H1 (cell line): Measurements from ENCODE around the gene CRNKL1. TPM values are rescaled to one million over a fixed set of nuclear protein-coding genes. Genes with fewer than 3 reads are reported as not detected.

Experiments
- PHF8 ChIP-seq: fragments of 200-600 bp; sonication (generic); conservative IDR thresholded peaks from 2 replicates; pipeline ENCODE4 v1.7.1; 2012; ENCODE audit warnings: low read depth, mild to moderate bottlenecking, inconsistent platforms, low read length, moderate library complexity
- polyA plus RNA-seq, 7 experiments: library from polyadenylated mRNA; depleted of rRNA in 3 of 7; stranded (reverse) in 5 of 7; unstranded in 2 of 7; fragments of >200 nt in 5 of 7; fragments of 200-250 nt in 2 of 7; gene quantifications; 1 replicate in 5 of 7; 2 replicates in 1 of 7; 4 replicates in 1 of 7; pipeline versions ENCODE4 v1.2.1 to v1.2.3, GENCODE V29; 2011 to 2013; ENCODE audit warnings: missing spikeins in 2 of 7, mixed read lengths in 2 of 7
- total RNA-seq: library from RNA; stranded (reverse); fragmentation: NEBNext Ultra II Directional; extraction: Animal tissue kit (Norgen Biotek cat#: 25700); gene quantifications from 2 replicates; pipeline ENCODE4 v1.2.1, GENCODE V29; 2021

CRNKL1 gene
- total and polyA plus RNA-seq, 2 of the 8 experiments (the other 6 are each of a cell fraction or from before 2014, with no cell fraction given): 4.0 to 26.5 TPM

DNA sequence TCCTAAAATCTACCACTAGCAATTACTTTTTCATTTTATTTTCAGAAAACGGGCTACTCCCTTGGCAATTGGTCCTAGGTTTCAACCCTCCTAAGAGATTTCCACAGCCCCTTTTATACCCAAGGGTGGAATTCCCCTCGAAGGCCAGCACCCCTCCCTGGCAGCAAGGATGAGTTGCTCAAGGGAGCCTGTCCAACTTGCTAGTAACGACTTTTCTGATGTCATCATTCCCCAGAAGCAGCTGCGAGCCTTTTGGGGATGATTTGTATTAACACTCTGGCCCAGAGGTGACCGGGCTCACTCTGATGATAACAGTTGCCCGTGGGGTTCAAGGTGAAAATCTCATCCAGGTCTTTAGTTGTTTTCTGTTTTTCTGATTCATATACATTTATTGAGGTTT, 65.8 kb downstream of the CRNKL1 start (continued):
- no peak for TF ChIP-seq PHF8

Other genes with a start within 250 kb of the CRNKL1 start
- 39.1 and 41.1 TPM in 2 replicates for gene NAA20, start 35.1 kb downstream of the CRNKL1 start, total RNA-seq
- 15.8 and 21.9 TPM in 2 replicates for gene NAA20, start 35.1 kb downstream of the CRNKL1 start, polyA plus RNA-seq (2011; rRNA removed)
- 0.61 TPM in 1 of 2 replicates, not detected in the other for gene CFAP61, start 66 bp upstream of the CRNKL1 start, total RNA-seq
- gene CFAP61, start 66 bp upstream of the CRNKL1 start, polyA plus RNA-seq (2011; rRNA removed): 0.08 and 0.29 TPM in 2 replicates